H1 (cell line): ENCODE measurements around the gene PLEKHM3. TPM values are rescaled to one million over a fixed set of nuclear protein-coding genes. Genes with fewer than 3 reads are reported as not detected.

Experiments used
- BRCA1 ChIP-seq: IDR thresholded peaks from 2 replicates; pipeline ENCODE4 v1.6.1; 2012; ENCODE audit warnings: low read depth, low read length, improper control_type of control experiment
- HDAC2 ChIP-seq, 2 experiments: fragments of 300-600 bp in 1 of 2; sonication (generic) in 1 of 2; IDR thresholded peaks; 2 replicates each; pipeline ENCODE4 v1.6.1; 2011 to 2012; ENCODE audit warnings: low read depth in 2 of 2, low read length in 2 of 2, mild to moderate bottlenecking in 2 of 2, moderate library complexity in 2 of 2, borderline replicate concordance in 1 of 2, inconsistent platforms in 1 of 2
- SIN3A ChIP-seq, 2 experiments: IDR thresholded peaks in 1 of 2; conservative IDR thresholded peaks in 1 of 2; 2 replicates each; pipeline ENCODE4 v1.6.1; 2011 to 2012; ENCODE audit warnings: low read length in 2 of 2, improper control_type of control experiment in 1 of 2, low read depth in 1 of 2, mild to moderate bottlenecking in 1 of 2
- SRF ChIP-seq: IDR thresholded peaks from 2 replicates; pipeline ENCODE4 v1.6.1; 2011; ENCODE audit warnings: mild to moderate bottlenecking, low read depth, low read length, moderate library complexity
- polyA plus RNA-seq, 7 experiments: library from polyadenylated mRNA; depleted of rRNA in 3 of 7; stranded (reverse) in 5 of 7; unstranded in 2 of 7; fragments of >200 nt in 5 of 7; fragments of 200-250 nt in 2 of 7; gene quantifications; 1 replicate in 5 of 7; 2 replicates in 1 of 7; 4 replicates in 1 of 7; pipeline versions ENCODE4 v1.2.1 to v1.2.3, GENCODE V29; 2011 to 2013; ENCODE audit warnings: missing spikeins in 2 of 7, mixed read lengths in 2 of 7
- total RNA-seq: library from RNA; stranded (reverse); fragmentation: NEBNext Ultra II Directional; extraction: Animal tissue kit (Norgen Biotek cat#: 25700); gene quantifications from 2 replicates; pipeline ENCODE4 v1.2.1, GENCODE V29; 2021
- TF ChIP-seq, protein P1 (sequence below): IDR thresholded peaks from 2 replicates; pipeline ENCODE4 v1.6.1; 2011; ENCODE audit warnings: low read length, improper control_type of control experiment
- TF ChIP-seq, protein P2 (sequence below), 3 experiments: IDR thresholded peaks; 1 replicate in 2 of 3; 2 replicates in 1 of 3; pipeline versions ENCODE4 v1.5.1 to v1.6.1; 2011; ENCODE audit warnings: low read length in 3 of 3, mild to moderate bottlenecking in 3 of 3, inconsistent platforms in 2 of 3, low read depth in 1 of 3, moderate library complexity in 1 of 3; ENCODE audit not compliant: insufficient read depth in 1 of 3; ENCODE audit errors: control extremely low read depth in 1 of 3

PLEKHM3 gene
- total and polyA plus RNA-seq, 2 of the 8 experiments (the other 6 are each of a cell fraction or from before 2014, with no cell fraction given), result 2.3 to 5.8 TPM

DNA sequence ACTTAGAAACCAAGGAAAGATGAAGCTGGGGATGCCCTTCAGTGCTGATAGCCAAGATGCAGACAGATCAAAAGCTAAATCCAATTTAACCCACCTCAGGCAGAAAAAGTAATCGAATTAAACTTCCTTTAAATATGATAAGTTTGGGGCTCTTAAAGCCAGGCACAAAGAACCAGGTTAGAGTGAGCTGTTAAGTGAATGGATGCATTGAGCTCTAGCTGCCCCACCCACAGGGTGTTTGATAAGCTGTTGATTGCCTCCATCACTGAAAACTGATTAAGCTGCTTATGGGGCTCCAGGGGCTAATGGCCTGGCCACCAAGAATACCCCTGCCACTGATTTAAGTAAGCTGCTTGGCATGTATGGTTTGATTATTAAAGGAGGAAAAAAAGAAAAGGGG, 119.8 kb downstream of the PLEKHM3 start (continued):
- TF ChIP-seq, protein P1, sequence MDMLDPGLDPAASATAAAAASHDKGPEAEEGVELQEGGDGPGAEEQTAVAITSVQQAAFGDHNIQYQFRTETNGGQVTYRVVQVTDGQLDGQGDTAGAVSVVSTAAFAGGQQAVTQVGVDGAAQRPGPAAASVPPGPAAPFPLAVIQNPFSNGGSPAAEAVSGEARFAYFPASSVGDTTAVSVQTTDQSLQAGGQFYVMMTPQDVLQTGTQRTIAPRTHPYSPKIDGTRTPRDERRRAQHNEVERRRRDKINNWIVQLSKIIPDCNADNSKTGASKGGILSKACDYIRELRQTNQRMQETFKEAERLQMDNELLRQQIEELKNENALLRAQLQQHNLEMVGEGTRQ, result no peak
- TF ChIP-seq HDAC2 (IDR thresholded peaks at IDR 0.05; ENCODE audit: borderline replicate concordance in 1 of 2, low read depth in 2 of 2, low read length in 2 of 2), result no peak
- TF ChIP-seq BRCA1, result no peak
- TF ChIP-seq SIN3A (conservative IDR thresholded peaks at IDR 0.05 in 1 of 2, IDR thresholded peaks at IDR 0.05 in 1 of 2; ENCODE audit: low read depth in 1 of 2, low read length in 2 of 2), result no peak
- no peak for TF ChIP-seq SRF
- TF ChIP-seq, protein P2, sequence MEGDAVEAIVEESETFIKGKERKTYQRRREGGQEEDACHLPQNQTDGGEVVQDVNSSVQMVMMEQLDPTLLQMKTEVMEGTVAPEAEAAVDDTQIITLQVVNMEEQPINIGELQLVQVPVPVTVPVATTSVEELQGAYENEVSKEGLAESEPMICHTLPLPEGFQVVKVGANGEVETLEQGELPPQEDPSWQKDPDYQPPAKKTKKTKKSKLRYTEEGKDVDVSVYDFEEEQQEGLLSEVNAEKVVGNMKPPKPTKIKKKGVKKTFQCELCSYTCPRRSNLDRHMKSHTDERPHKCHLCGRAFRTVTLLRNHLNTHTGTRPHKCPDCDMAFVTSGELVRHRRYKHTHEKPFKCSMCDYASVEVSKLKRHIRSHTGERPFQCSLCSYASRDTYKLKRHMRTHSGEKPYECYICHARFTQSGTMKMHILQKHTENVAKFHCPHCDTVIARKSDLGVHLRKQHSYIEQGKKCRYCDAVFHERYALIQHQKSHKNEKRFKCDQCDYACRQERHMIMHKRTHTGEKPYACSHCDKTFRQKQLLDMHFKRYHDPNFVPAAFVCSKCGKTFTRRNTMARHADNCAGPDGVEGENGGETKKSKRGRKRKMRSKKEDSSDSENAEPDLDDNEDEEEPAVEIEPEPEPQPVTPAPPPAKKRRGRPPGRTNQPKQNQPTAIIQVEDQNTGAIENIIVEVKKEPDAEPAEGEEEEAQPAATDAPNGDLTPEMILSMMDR (IDR thresholded peaks at IDR 0.05; ENCODE audit: control extremely low read depth in 1 of 3, insufficient read depth in 1 of 3, low read depth in 1 of 3, low read length in 3 of 3), result no peak
